A673 (cell line): Measurements from ENCODE around the gene DNM1. TPM values are rescaled to one million over a fixed set of nuclear protein-coding genes. Genes with fewer than 3 reads are reported as not detected.

Experiments
- BruUV-seq: library from RNA; stranded (reverse); fragments of 400-500 nt; replicated peaks from 2 replicates; lab custom pipeline; 2021; lab: Mats Ljungman, UMichigan
- CTCF ChIA-PET: fragments of 300-600 bp; sonication (Branson Sonifier 250); formaldehyde crosslinking; loops from one replicate; lab custom pipeline; 2022; ENCODE audit warnings: antibody characterized with exemption; lab: Charles Lee
- POLR2A ChIA-PET: fragments of 300-600 bp; sonication (Branson Sonifier 250); formaldehyde crosslinking; loops from one replicate; lab custom pipeline; 2022; ENCODE audit warnings: antibody characterized with exemption; ENCODE audit not compliant: low non-redundant PET; lab: Charles Lee
- DNase-seq: peaks from one replicate; pipeline ENCODE4 v3.0.0-alpha.2; 2015; ENCODE audit warnings: low spot score
- H3K27ac ChIP-seq: fragments of 200-600 bp; sonication (generic); 2 replicates; pipeline ENCODE4 v1.5.1; 2016; ENCODE audit warnings: mixed run types, low read depth, mild to moderate bottlenecking, mixed read lengths, antibody characterized with exemption, low read length; ENCODE audit not compliant: poor library complexity, severe bottlenecking
- H3K27me3 ChIP-seq: fragments of 200-600 bp; sonication (generic); replicated peaks from 2 replicates; pipeline ENCODE4 v1.6.1; 2017; ENCODE audit warnings: mixed run types, low read depth, mild to moderate bottlenecking, mixed read lengths, antibody characterized with exemption, low read length; ENCODE audit not compliant: insufficient read depth, poor library complexity
- H3K36me3 ChIP-seq: fragments of 200-600 bp; sonication (generic); 2 replicates; pipeline ENCODE4 v1.6.1; 2016; ENCODE audit warnings: mixed run types, mild to moderate bottlenecking, mixed read lengths, antibody characterized with exemption, low read length; ENCODE audit not compliant: insufficient read depth, poor library complexity, severe bottlenecking
- H3K4me1 ChIP-seq: fragments of 200-600 bp; sonication (generic); 2 replicates; pipeline ENCODE4 v1.6.1; 2017; ENCODE audit warnings: mixed run types, mild to moderate bottlenecking, mixed read lengths, antibody characterized with exemption, low read length; ENCODE audit not compliant: insufficient read depth, poor library complexity, severe bottlenecking
- H3K4me3 ChIP-seq: fragments of 200-600 bp; sonication (generic); 2 replicates; pipeline ENCODE4 v1.5.1; 2016; ENCODE audit warnings: low read depth, mixed run types, mild to moderate bottlenecking, mixed read lengths, low read length; ENCODE audit not compliant: poor library complexity, severe bottlenecking
- H3K9me3 ChIP-seq: fragments of 200-600 bp; sonication (generic); 2 replicates; pipeline ENCODE4 v1.6.1; 2016; ENCODE audit warnings: mixed run types, low read depth, mild to moderate bottlenecking, mixed read lengths, antibody characterized with exemption, low read length; ENCODE audit not compliant: poor library complexity, severe bottlenecking
- EZH2 ChIP-seq: fragments of 200-600 bp; sonication (generic); IDR thresholded peaks from 2 replicates; pipeline ENCODE4 v1.6.1; 2017; ENCODE audit warnings: borderline replicate concordance, low read depth, mild to moderate bottlenecking, mixed read lengths, antibody characterized with exemption, low read length; ENCODE audit not compliant: poor library complexity, severe bottlenecking
- intact Hi-C: fragments of 100-400 bp; cut with micrococcal nuclease; formaldehyde crosslinking; loops from one replicate; pipeline ENCODE4 v1.10.0; 2022; ENCODE audit not compliant: unreplicated experiment
- total RNA-seq: library from RNA; stranded (reverse); gene quantifications from 2 replicates; pipeline ENCODE4 v1.2.3, GENCODE V29; 2021
- TF ChIP-seq, protein P1 (sequence below): fragments of 300-800, 200-600 bp; sonication (generic); conservative IDR thresholded peaks from 2 replicates; pipeline ENCODE4 v1.5.1; 2017; ENCODE audit warnings: low read depth, mild to moderate bottlenecking, antibody characterized with exemption, low read length, moderate library complexity, mixed read lengths

Gene DNM1
- total RNA-seq, 1 experiment from 2014 or later: 7.6 TPM

DNA sequence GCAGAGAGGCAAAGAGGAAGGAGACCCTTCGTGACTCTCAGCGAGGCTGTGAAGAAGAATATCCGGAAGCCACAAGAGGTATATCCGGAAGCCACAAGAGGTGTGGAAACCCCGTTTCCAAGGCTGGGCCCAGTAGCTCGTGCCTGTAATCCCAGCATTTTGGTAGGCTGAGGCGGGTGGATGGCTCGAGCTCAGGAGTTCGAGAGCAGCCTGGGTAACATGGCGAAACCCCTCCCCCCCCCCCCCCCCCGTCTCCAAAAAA lies 43.7 kb upstream of the DNM1 start:
- intact Hi-C loops: no loop called here
- ChIA-PET CTCF (interaction anchor here (1.0 kb wide), 1 partner anchor 31 kb away, joined by 3 read pairs; no protein-coding TSS in a partner anchor), POLR2A (no interaction called here)
- no TSS peak for BruUV-seq
- H3K27ac ChIP-seq: peak overlapping the region; percentile 51
- DNase-seq: no peak
- H3K27me3 ChIP-seq: no peaks in the 10 kb centered on the region
- H3K4me1 ChIP-seq: peaks cover 7% of the 10 kb centered on the region
- peaks cover 14% of the 10 kb centered on the region for H3K36me3 ChIP-seq
- H3K9me3 ChIP-seq: no peaks in the 10 kb centered on the region
- no peak for TF ChIP-seq EZH2
- TF ChIP-seq, protein P1, sequence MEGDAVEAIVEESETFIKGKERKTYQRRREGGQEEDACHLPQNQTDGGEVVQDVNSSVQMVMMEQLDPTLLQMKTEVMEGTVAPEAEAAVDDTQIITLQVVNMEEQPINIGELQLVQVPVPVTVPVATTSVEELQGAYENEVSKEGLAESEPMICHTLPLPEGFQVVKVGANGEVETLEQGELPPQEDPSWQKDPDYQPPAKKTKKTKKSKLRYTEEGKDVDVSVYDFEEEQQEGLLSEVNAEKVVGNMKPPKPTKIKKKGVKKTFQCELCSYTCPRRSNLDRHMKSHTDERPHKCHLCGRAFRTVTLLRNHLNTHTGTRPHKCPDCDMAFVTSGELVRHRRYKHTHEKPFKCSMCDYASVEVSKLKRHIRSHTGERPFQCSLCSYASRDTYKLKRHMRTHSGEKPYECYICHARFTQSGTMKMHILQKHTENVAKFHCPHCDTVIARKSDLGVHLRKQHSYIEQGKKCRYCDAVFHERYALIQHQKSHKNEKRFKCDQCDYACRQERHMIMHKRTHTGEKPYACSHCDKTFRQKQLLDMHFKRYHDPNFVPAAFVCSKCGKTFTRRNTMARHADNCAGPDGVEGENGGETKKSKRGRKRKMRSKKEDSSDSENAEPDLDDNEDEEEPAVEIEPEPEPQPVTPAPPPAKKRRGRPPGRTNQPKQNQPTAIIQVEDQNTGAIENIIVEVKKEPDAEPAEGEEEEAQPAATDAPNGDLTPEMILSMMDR: no peak
- peak overlapping the region; percentile 58 for H3K4me3 ChIP-seq

DNA sequence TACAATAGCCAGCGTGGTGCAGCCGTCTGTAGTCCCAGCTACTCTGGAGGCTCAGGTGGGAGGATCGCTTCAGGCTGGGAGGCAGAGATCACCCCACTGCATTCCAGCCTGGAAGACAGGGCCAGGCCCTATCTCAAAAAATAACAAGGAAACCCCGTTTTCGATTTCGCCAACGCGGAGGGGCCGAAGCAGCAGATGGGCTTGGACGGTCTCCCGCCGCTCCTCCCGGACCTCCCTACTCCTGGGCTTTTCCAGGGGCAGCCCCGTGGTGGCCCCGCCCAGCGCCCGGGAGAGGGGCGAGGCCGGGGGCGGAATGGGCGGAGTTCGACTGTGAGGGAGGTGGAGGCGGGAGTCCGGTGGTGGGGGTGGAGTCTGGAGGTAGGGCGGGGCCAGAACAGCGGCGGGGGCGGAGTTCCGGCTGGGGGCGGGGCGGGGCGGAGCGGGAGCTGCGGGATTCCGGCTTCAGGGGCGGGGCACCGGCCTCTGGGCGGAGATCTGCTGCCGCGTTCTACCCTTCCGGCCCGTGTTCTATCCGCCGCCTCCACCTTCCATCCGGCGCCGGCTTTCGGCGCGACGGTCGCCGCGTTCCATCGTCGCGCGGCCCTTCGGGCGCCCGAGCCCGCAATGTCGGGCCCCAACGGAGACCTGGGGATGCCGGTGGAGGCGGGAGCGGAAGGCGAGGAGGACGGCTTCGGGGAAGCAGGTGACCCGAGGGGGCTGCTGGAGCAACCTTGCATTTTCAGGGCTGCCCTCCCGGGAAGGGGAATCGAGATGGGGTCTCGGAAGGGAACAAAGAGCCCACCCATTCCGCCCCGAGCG lies 43.2 kb upstream of the DNM1 start, which contains the start of gene BBLN:
Gene BBLN, plus strand, starts transcription at position 482 of the 819 bp plus-strand sequence. Its CDS starts 143 bp downstream, at position 625.
- Histone ChIP-seq H3K27me3 (no peaks in the 10 kb centered on the region), H3K27ac (peak within 1 kb of the TSS; percentile 60), H3K4me1 (peaks cover 7% of the 10 kb centered on the region), H3K4me3 (peak within 1 kb of the TSS; percentile 58), H3K36me3 (peaks cover 17% of the 10 kb centered on the region), H3K9me3 (no peaks in the 10 kb centered on the region)
- no peak for TF ChIP-seq EZH2
- TF ChIP-seq, protein P1: no peak
- peak; percentile 95 for DNase-seq
- CTCF ChIA-PET: interaction anchor here (0.6 to 1.0 kb wide), 2 partner anchors 31 to 1570 kb away, joined by 3 to 5 read pairs; no protein-coding TSS in a partner anchor
- intact Hi-C loops: no loop called here
- no TSS peak for BruUV-seq
- POLR2A ChIA-PET: interaction anchor here (0.6 kb wide), 1 partner anchor 296 kb away, joined by 11 read pairs; the partner anchor contains the start of gene ODF2

DNA sequence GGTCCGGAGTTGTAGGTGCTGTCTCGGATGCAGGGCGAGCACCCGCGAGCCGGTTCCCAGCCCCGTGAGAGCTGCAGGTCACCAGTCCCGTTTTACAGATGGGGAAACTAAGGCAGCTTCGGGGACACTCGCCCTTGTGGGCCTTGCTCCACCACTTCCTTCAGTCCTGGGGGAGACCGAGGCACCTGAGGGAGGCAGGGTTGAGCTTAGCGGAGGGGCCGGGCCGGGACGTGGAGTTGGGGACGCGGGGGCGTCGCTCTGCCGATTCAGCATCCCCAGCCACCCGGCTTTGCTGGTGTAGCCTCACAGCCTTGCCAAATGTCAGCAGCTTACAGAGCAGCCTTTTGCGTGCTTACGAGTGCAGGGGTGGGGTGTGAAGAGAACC lies 42.6 kb upstream of the DNM1 start:
- intact Hi-C loops: no loop called here
- POLR2A ChIA-PET: interaction anchor here (0.6 kb wide), 1 partner anchor 295 kb away, joined by 11 read pairs; the partner anchor contains the start of gene ODF2

More for the DNA sequence above, 42.6 kb upstream of the DNM1 start:
- H3K27me3 ChIP-seq: no peaks in the 10 kb centered on the region
- H3K9me3 ChIP-seq: no peaks in the 10 kb centered on the region
- peak overlapping the region; percentile 60 for H3K27ac ChIP-seq
- no peak for TF ChIP-seq EZH2
- H3K4me3 ChIP-seq: peak overlapping the region; percentile 58
- H3K4me1 ChIP-seq: peaks cover 7% of the 10 kb centered on the region
- CTCF ChIA-PET: interaction anchor here (0.6 kb wide), 1 partner anchor 1569 kb away, joined by 5 read pairs; no protein-coding TSS in a partner anchor
- peak; percentile 54 for DNase-seq
- TSS peak; percentile 56 for BruUV-seq
- peaks cover 17% of the 10 kb centered on the region for H3K36me3 ChIP-seq
